CD14-positive monocyte (primary cell): ENCODE data around the gene STMND1. TPM values are rescaled to one million over a fixed set of nuclear protein-coding genes. Genes with fewer than 3 reads are reported as not detected.

Experiments used
- DNase-seq, 3 donors: peaks; one replicate each; pipeline ENCODE4 v3.0.0-alpha.2; 2011 to 2022
- H2AFZ ChIP-seq: 2 replicates; pipeline ENCODE4 v1.6.0; 2012; ENCODE audit warnings: mild to moderate bottlenecking, low read depth, low read length, inconsistent platforms; ENCODE audit not compliant: insufficient read depth, poor library complexity, severe bottlenecking
- H3K27ac ChIP-seq, 2 donors: 1 replicate in 1 of 2; 2 replicates in 1 of 2; pipeline ENCODE4 v1.5.1; 2012 to 2013; ENCODE audit warnings: low read length in 2 of 2, control low read depth in 1 of 2, inconsistent platforms in 1 of 2, low read depth in 1 of 2, mild to moderate bottlenecking in 1 of 2
- H3K27me3 ChIP-seq, 2 donors: one replicate each; pipeline versions ENCODE4 v1.6.0 to v1.6.1; 2011 to 2013; ENCODE audit warnings: low read length in 2 of 2; ENCODE audit not compliant: control insufficient read depth in 2 of 2, insufficient read depth in 2 of 2
- H3K36me3 ChIP-seq, 2 donors: replicated peaks in 1 of 2; 1 replicate in 1 of 2; 2 replicates in 1 of 2; pipeline versions ENCODE4 v1.5.1 to v1.6.1; 2012 to 2013; ENCODE audit warnings: low read length in 2 of 2, control low read depth in 1 of 2, inconsistent platforms in 1 of 2, mild to moderate bottlenecking in 1 of 2; ENCODE audit not compliant: insufficient read depth in 2 of 2, control insufficient read depth in 1 of 2
- H3K4me1 ChIP-seq, 2 donors: 1 replicate in 1 of 2; 2 replicates in 1 of 2; pipeline versions ENCODE4 v1.5.1 to v1.6.1; 2012 to 2013; ENCODE audit warnings: low read length in 2 of 2, control low read depth in 1 of 2, inconsistent platforms in 1 of 2, mild to moderate bottlenecking in 1 of 2, moderate library complexity in 1 of 2; ENCODE audit not compliant: insufficient read depth in 2 of 2, control insufficient read depth in 1 of 2
- H3K4me2 ChIP-seq: replicated peaks from 2 replicates; pipeline ENCODE3; 2012; ENCODE audit warnings: low read length, moderate library complexity, mild to moderate bottlenecking; ENCODE audit not compliant: poor library complexity, severe bottlenecking; ENCODE audit errors: extremely low read depth
- H3K4me3 ChIP-seq, 3 experiments: fragments of 200-600 bp in 1 of 3; sonication (generic) in 1 of 3; replicated peaks in 1 of 3; 1 replicate in 2 of 3; 2 replicates in 1 of 3; pipeline ENCODE4 v1.5.1; 2011 to 2013; ENCODE audit warnings: low read length in 3 of 3, mild to moderate bottlenecking in 3 of 3, control low read depth in 2 of 3, low read depth in 2 of 3, inconsistent platforms in 1 of 3, moderate library complexity in 1 of 3
- H3K79me2 ChIP-seq: 2 replicates; pipeline ENCODE4 v1.6.0; 2012; ENCODE audit warnings: mild to moderate bottlenecking, control low read depth, inconsistent platforms, low read length, moderate library complexity; ENCODE audit not compliant: insufficient read depth
- H3K9ac ChIP-seq: 2 replicates; pipeline ENCODE4 v1.6.0; 2017; ENCODE audit warnings: low read length, mild to moderate bottlenecking; ENCODE audit not compliant: insufficient read depth, poor library complexity, severe bottlenecking
- H3K9me3 ChIP-seq, 2 donors: replicated peaks in 1 of 2; 1 replicate in 1 of 2; 2 replicates in 1 of 2; pipeline versions ENCODE4 v1.5.1 to v1.6.1; 2012 to 2013; ENCODE audit warnings: low read length in 2 of 2, control low read depth in 1 of 2; ENCODE audit not compliant: control insufficient read depth in 1 of 2, insufficient read depth in 1 of 2
- H4K20me1 ChIP-seq: 2 replicates; pipeline ENCODE4 v1.6.0; 2012; ENCODE audit warnings: mild to moderate bottlenecking, low read length, control low read depth, moderate library complexity; ENCODE audit not compliant: insufficient read depth
- H3K27ac Mint-ChIP-seq, 7 donors: one replicate each; pipeline ENCODE4 v1.8.0; 2020; ENCODE audit warnings: mild to moderate bottlenecking in 7 of 7, mixed read lengths in 7 of 7, moderate library complexity in 6 of 7, inconsistent platforms in 2 of 7
- H3K27me3 Mint-ChIP-seq, 3 donors: one replicate each; pipeline ENCODE4 v1.8.0; 2021 to 2022; ENCODE audit warnings: low read depth in 3 of 3, mild to moderate bottlenecking in 3 of 3, mixed read lengths in 3 of 3, moderate library complexity in 3 of 3, inconsistent platforms in 1 of 3
- H3K36me3 Mint-ChIP-seq, 2 donors: one replicate each; pipeline ENCODE4 v1.8.0; 2020; ENCODE audit warnings: mixed read lengths in 2 of 2, inconsistent platforms in 1 of 2, mild to moderate bottlenecking in 1 of 2
- H3K4me1 Mint-ChIP-seq: one replicate; pipeline ENCODE4 v1.8.0; 2020; ENCODE audit warnings: mild to moderate bottlenecking, mixed read lengths
- H3K4me3 Mint-ChIP-seq, 2 donors: one replicate each; pipeline ENCODE4 v1.8.0; 2020; ENCODE audit warnings: mild to moderate bottlenecking in 2 of 2, mixed read lengths in 2 of 2, moderate library complexity in 1 of 2
- H3K9me3 Mint-ChIP-seq, 7 donors: one replicate each; pipeline ENCODE4 v1.8.0; 2020 to 2022; ENCODE audit warnings: mixed read lengths in 7 of 7, mild to moderate bottlenecking in 6 of 7, moderate library complexity in 6 of 7, inconsistent platforms in 2 of 7
- CTCF ChIP-seq: fragments of 200-600 bp; IDR thresholded peaks from one replicate; pipeline ENCODE4 v1.8.0; 2022; ENCODE audit warnings: antibody characterized with exemption, mild to moderate bottlenecking
- WGBS: methylation state at CpG from one replicate; pipeline ENCODE4 v1.1.5; 2013; ENCODE audit warnings: missing lambda C conversion rate; ENCODE audit not compliant: insufficient coverage; 5-methylcytosine and 5-hydroxymethylcytosine counted together
- intact Hi-C, 2 donors: fragments of 100-400 bp; cut with micrococcal nuclease; formaldehyde crosslinking; loops; one replicate each; pipeline versions ENCODE4 v1.15.0 to v1.15.1; 2023
- polyA plus RNA-seq, 3 donors: library from polyadenylated mRNA; depleted of rRNA in 1 of 3; unstranded in 2 of 3; stranded (reverse) in 1 of 3; fragments of 300-500 nt in 2 of 3; fragments of >200 nt in 1 of 3; fragmentation: Illumina TruSeq in 2 of 3; gene quantifications; 1 replicate in 2 of 3; 2 replicates in 1 of 3; pipeline ENCODE4 v1.2.3, GENCODE V29; 2012 to 2021

Gene STMND1
- polyA plus RNA-seq, 3 donors = not detected

DNA sequence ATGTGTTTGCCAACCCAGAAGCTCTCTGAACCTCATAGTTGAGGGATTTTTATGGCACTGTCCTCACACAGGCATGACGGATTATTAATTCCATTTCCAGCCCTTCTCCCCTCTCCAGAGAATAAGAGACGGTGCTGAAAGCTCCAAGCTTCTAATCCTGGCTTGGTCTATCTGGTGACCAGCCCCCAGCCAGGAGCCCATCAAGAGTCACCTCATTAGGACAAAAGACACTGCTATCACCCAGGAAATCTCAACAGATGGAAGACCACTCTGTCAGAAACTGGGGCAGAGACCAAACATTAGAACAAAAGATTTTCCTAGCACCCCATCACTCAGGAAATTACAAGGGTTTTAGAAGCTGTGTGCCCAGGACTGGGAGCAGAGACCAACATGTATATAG lies 48.2 kb downstream of the STMND1 start:
- H3K27me3 ChIP-seq = peaks cover 0 to 2% of the 10 kb centered on the region in 2 donors
- H3K4me1 Mint-ChIP-seq = no peaks in the 10 kb centered on the region
- intact Hi-C loops = loop anchor here (10.0 kb wide), 2 partner anchors 665 to 975 kb away; partner anchors contain the start of gene NHLRC1 (in 1 of the 2)

GRCh38 chr6:17151888-17152287 lies 50.0 kb downstream of the STMND1 start:
- Mint-ChIP-seq H3K4me1 (no peaks in the 10 kb centered on the region), H3K36me3 (no peaks in the 10 kb centered on the region), H3K4me3 (no peak overlapping the region), H3K27ac (no peak overlapping the region), H3K9me3 (peaks cover 0 to 10% (median 7%) of the 10 kb centered on the region in 7 donors), H3K27me3 (peaks cover 0 to 5% (median 4%) of the 10 kb centered on the region in 3 donors)
- no peak overlapping the region for H3K9ac ChIP-seq
- no peak for TF ChIP-seq CTCF
- intact Hi-C loops = loop anchor here (10.0 kb wide), 2 partner anchors 663 to 973 kb away; partner anchors contain the start of gene NHLRC1 (in 1 of the 2)
- H3K4me3 ChIP-seq = no peak overlapping the region
- no CpG with 5 or more reads among the region's 3 CpGs for WGBS
- H3K27me3 ChIP-seq = peaks cover 0 to 2% of the 10 kb centered on the region in 2 donors
- no peaks in the 10 kb centered on the region for H3K4me1 ChIP-seq
- H3K79me2 ChIP-seq = no peaks in the 10 kb centered on the region
- no peak overlapping the region for H3K27ac ChIP-seq
- H2AFZ ChIP-seq = no peak overlapping the region
- DNase-seq = no peak
- no peaks in the 10 kb centered on the region for H4K20me1 ChIP-seq
- no peaks in the 10 kb centered on the region for H3K9me3 ChIP-seq
- H3K36me3 ChIP-seq = no peaks in the 10 kb centered on the region
- no peak overlapping the region for H3K4me2 ChIP-seq

More for the DNA sequence above, 48.2 kb downstream of the STMND1 start:
- Histone ChIP-seq H3K9me3 (peaks cover 0 to 5% of the 10 kb centered on the region in 2 donors), H3K9ac (no peak overlapping the region), H3K79me2 (no peaks in the 10 kb centered on the region), H3K4me2 (no peak overlapping the region), H2AFZ (no peak overlapping the region), H3K4me3 (no peak overlapping the region), H3K36me3 (no peaks in the 10 kb centered on the region), H3K27ac (no peak overlapping the region), H4K20me1 (no peaks in the 10 kb centered on the region), H3K4me1 (no peaks in the 10 kb centered on the region)
- TF ChIP-seq CTCF = no peak
- Mint-ChIP-seq H3K27me3 (peaks cover 0 to 5% (median 4%) of the 10 kb centered on the region in 3 donors), H3K36me3 (no peaks in the 10 kb centered on the region), H3K27ac (no peak overlapping the region), H3K4me3 (no peak overlapping the region), H3K9me3 (peaks cover 0 to 11% (median 7%) of the 10 kb centered on the region in 7 donors)
- no peak for DNase-seq
- 56% methylated on average over 2 of the region's 2 CpGs for WGBS
